Activated naive CD8-positive, alpha-beta T cell treated with anti-CD3 and anti-CD28 coated beads, Interleukin-2, amount 50 U/mL, for 24 hours (primary cell): ENCODE measurements around the gene KIFAP3.
"Not testable (repeated sequence)": the region's sequence is repeated elsewhere in the genome, so short reads cannot be mapped to it uniquely, and the experiment has no call there.

ENCODE experiments used
- ATAC-seq: fragments of 150-1000 bp; cut with Tn5 transposase; one replicate; pipeline ENCODE4 v1.10.0; 2021
- DNase-seq: peaks from one replicate; pipeline ENCODE4 v3.0.0; 2021
- H3K27ac Mint-ChIP-seq: one replicate; pipeline ENCODE4 v1.8.0; 2021; ENCODE audit warnings: mild to moderate bottlenecking, mixed read lengths
- H3K27me3 Mint-ChIP-seq: one replicate; pipeline ENCODE4 v1.8.0; 2021; ENCODE audit warnings: mixed read lengths
- H3K36me3 Mint-ChIP-seq: one replicate; pipeline ENCODE4 v1.8.0; 2021; ENCODE audit warnings: low read depth, mixed read lengths
- H3K4me1 Mint-ChIP-seq: one replicate; pipeline ENCODE4 v1.8.0; 2021; ENCODE audit warnings: mixed read lengths
- H3K4me3 Mint-ChIP-seq: one replicate; pipeline ENCODE4 v1.8.0; 2021; ENCODE audit warnings: mild to moderate bottlenecking, moderate library complexity, mixed read lengths
- H3K9me3 Mint-ChIP-seq: one replicate; pipeline ENCODE4 v1.8.0; 2021; ENCODE audit warnings: mixed read lengths

KIFAP3 gene

DNA sequence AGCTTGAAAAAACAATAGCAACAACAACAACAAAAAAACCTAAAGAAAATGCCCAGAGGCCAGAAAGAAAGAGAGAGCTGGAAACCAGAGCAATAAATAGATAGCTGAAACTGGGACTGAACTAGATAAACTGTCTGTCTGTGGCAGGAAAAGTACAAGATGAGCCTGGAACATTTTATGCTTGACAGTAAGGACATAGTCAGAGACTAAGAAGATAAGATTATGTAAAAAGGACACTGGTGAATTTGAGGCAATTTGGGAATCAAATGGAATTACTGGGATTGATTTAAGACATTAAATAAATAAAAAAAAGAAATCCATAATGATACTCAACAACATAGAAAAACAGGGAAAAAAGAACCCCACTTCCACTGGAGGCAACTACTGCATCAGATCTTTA, 1.7 kb upstream of the KIFAP3 start:
- Mint-ChIP-seq H3K27ac (no peak overlapping the region), H3K36me3 (no peaks in the 10 kb centered on the region), H3K4me1 (peaks cover 35% of the 10 kb centered on the region), H3K27me3 (no peaks in the 10 kb centered on the region), H3K4me3 (no peak overlapping the region), H3K9me3 (peaks cover 4% of the 10 kb centered on the region)
- DNase-seq (no peak), ATAC-seq (no peak)

- Mint-ChIP-seq H3K4me1 (peaks cover 44% of the 10 kb centered on the region), H3K9me3 (peaks cover 4% of the 10 kb centered on the region), H3K27ac (peak overlapping the region; percentile 88), H3K27me3 (no peaks in the 10 kb centered on the region), H3K4me3 (peak overlapping the region; percentile 92), H3K36me3 (no peaks in the 10 kb centered on the region)
- no peak for DNase-seq
- no peak for ATAC-seq
Measured at GRCh38 chr1:170075186-170075585, 691 bp upstream of the KIFAP3 start.

DNA sequence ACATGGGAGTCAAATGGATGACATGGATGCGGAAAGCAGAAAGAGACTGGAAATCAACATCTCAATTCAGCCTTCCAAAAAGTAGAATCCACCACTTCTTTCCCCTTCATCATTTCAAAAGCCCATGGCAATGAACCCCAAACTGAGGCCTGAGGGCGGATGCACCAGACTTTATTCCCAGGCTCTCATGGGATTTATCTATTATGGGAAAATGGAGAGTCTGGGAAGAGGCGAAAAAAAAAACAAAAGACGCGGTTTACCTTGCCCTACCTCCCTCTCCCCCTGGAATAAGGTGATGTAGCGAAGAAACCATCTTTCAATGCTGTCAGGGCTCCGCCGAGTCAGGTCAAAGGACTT, 624 bp downstream of the KIFAP3 start:
- Mint-ChIP-seq H3K36me3 (no peaks in the 10 kb centered on the region), H3K27me3 (no peaks in the 10 kb centered on the region), H3K4me3 (peak overlapping the region; percentile 92), H3K27ac (peak overlapping the region; percentile 88), H3K4me1 (peaks cover 56% of the 10 kb centered on the region), H3K9me3 (no peaks in the 10 kb centered on the region)
- ATAC-seq (no peak), DNase-seq (no peak)

DNA sequence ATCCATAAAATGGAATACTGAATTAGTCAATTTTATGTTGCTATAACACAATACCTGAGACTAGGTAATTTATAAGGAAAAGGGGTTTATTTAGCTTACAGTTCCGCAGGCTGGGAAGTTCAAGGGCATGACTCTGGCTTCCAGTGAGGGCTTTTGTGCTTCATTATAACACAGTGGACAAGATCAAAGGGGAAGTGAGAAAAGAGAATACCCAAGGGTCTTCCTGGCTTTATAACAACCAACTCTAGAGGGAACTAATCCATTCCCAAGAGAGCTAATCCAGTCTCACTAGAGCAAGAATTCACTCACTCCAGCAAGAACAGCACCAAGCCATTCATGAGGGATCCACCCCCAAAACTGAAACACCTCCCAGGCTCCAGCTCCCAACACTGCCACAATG, 3.1 kb downstream of the KIFAP3 start:
- no peaks in the 10 kb centered on the region for H3K27me3 Mint-ChIP-seq
- no peaks in the 10 kb centered on the region for H3K9me3 Mint-ChIP-seq
- H3K27ac Mint-ChIP-seq: no peak overlapping the region
- no peak overlapping the region for H3K4me3 Mint-ChIP-seq
- ATAC-seq (no peak), DNase-seq (no peak)
- peaks cover 74% of the 10 kb centered on the region for H3K4me1 Mint-ChIP-seq
- no peaks in the 10 kb centered on the region for H3K36me3 Mint-ChIP-seq

GRCh38 chr1:170068923-170069322, 5.6 kb downstream of the KIFAP3 start:
- H3K4me3 Mint-ChIP-seq: peak overlapping the region; percentile 60
- no peaks in the 10 kb centered on the region for H3K27me3 Mint-ChIP-seq
- peaks cover 57% of the 10 kb centered on the region for H3K4me1 Mint-ChIP-seq
- H3K9me3 Mint-ChIP-seq: no peaks in the 10 kb centered on the region
- DNase-seq (no peak), ATAC-seq (no peak)
- H3K27ac Mint-ChIP-seq: peak overlapping the region; percentile 63
- no peaks in the 10 kb centered on the region for H3K36me3 Mint-ChIP-seq

- no peak for DNase-seq
- no peak for ATAC-seq
- no peak overlapping the region for H3K4me3 Mint-ChIP-seq
Measured at GRCh38 chr1:170067253-170067819, 7.2 kb downstream of the KIFAP3 start.

DNA sequence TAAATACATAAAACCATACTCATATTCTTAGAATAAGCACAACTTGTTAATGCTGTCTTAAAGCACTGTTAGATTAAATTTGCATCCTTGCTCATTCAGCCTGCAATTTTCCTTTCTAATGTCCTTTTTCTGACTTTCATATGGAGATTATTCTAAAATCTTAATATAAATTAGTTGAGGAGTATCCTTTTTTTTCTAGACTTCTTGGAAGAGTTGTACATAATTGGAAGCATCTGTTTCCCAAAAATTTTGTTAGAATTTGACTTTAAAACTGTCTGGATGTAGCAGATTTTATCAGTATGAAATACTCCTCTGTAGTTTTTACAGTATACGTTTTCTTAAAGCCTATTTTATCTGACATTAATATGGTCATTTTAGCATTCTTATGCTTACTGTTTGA, 9.7 kb downstream of the KIFAP3 start:
- H3K27ac Mint-ChIP-seq: no peak overlapping the region
- H3K27me3 Mint-ChIP-seq: no peaks in the 10 kb centered on the region
- peaks cover 9% of the 10 kb centered on the region for H3K36me3 Mint-ChIP-seq
- DNase-seq (no peak), ATAC-seq (no peak)
- H3K4me1 Mint-ChIP-seq: peaks cover 34% of the 10 kb centered on the region
- peaks cover 7% of the 10 kb centered on the region for H3K9me3 Mint-ChIP-seq
- H3K4me3 Mint-ChIP-seq: no peak overlapping the region

More at GRCh38 chr1:170067253-170067819, 7.2 kb downstream of the KIFAP3 start:
- Mint-ChIP-seq H3K27me3 (no peaks in the 10 kb centered on the region), H3K36me3 (peaks cover 7% of the 10 kb centered on the region), H3K4me1 (peaks cover 54% of the 10 kb centered on the region), H3K9me3 (peaks cover 7% of the 10 kb centered on the region), H3K27ac (peak overlapping the region; percentile 21)

DNA sequence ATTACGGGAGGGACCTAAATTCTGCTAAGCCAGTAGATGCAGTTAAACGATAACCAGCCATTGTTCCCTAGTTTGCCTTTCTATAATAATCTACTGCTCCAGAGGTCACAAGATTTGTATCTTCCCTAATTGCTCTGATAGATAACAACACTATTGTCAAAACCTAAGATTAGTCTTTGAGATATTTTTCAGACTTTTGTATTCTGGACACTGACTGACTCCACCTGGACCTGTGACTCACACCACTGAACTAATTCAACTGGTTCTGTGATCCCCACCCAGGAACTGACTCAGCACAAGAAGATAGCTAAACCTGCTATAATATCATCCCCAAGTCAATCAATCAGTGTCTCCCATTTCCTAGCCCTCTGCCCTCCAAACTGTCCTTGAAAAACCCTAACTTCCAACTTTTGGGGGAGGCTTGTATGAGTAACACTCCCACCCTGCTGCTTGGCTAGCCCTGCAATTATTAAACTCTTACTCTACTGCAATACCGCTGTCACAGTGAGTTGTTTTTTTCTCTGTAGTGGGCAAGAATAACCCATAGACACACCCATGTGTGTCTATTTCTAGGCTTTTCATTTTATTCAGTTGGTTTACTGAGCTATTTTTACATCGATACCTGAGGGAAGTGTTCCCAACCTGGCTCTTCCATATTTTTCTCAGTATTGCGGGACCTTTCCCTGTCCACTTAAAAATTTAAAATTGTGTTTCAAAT, 11.2 kb downstream of the KIFAP3 start:
- peaks cover 7% of the 10 kb centered on the region for H3K9me3 Mint-ChIP-seq
- ATAC-seq (no peak), DNase-seq (no peak)
- H3K4me1 Mint-ChIP-seq: peaks cover 18% of the 10 kb centered on the region
- no peak overlapping the region for H3K27ac Mint-ChIP-seq
- H3K36me3 Mint-ChIP-seq: peaks cover 9% of the 10 kb centered on the region
- no peaks in the 10 kb centered on the region for H3K27me3 Mint-ChIP-seq
- H3K4me3 Mint-ChIP-seq: no peak overlapping the region

- not testable (repeated sequence) for H3K9me3 Mint-ChIP-seq
Measured at GRCh38 chr1:170061676-170062075, 12.8 kb downstream of the KIFAP3 start.

DNA sequence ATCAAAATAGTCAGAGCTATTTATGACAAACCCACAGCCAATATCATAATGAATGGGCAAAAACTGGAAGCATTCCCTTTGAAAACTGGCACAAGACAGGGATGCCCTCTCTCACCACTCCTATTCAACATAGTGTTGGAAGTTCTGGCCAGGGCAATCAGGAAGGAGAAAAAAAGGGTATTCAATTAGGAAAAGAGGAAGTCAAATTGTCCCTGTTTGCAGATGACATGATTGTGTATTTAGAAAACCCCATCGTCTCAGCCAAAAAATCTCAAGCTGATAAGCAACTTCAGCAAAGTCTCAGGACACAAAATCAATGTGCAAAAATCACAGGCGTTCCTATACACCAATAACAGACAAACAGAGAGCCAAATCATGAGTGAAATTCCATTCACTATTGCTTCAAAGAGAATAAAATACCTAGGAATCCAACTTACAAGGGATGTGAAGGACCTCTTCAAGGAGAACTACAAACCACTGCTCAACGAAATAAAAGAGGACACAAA, 14.4 kb downstream of the KIFAP3 start:
- not testable (repeated sequence) for H3K4me1 Mint-ChIP-seq, H3K4me3 Mint-ChIP-seq, H3K9me3 Mint-ChIP-seq, H3K27ac Mint-ChIP-seq, H3K27me3 Mint-ChIP-seq, ATAC-seq, H3K36me3 Mint-ChIP-seq, DNase-seq

More at GRCh38 chr1:170061676-170062075, 12.8 kb downstream of the KIFAP3 start:
- H3K27ac Mint-ChIP-seq, DNase-seq, ATAC-seq, H3K4me1 Mint-ChIP-seq, H3K27me3 Mint-ChIP-seq, H3K36me3 Mint-ChIP-seq, H3K4me3 Mint-ChIP-seq: not testable (repeated sequence)

DNA sequence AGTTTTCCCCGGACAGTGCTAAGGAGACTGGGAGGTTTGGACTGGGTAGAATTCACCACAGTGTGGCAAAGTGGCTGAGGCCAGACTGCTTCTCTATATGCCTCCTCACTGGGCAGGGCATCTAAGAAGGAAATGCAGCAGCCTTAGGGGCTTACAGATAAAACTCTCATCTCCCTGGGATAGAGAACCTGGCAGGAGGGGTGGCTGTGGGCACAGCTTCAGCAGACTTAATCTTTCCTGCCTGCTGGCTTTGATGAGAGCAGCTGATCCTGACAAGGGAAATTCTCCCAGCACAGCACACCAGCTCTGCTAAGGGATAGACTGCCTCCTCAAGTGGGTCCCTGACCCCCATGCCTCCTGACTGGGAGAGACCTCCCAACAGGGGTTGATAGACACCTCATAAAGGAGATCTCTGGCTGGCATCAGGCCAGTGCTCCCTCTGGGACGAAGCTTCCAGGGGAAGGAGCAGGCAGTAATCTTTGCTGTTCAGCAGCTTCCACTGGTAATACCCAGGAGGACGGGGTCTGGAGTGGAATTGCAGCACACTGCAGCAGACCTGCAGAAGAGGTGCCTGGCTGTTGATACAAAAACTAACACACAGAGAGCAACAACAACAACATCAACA, 25.2 kb downstream of the KIFAP3 start:
- ATAC-seq: no peak
- Mint-ChIP-seq H3K4me1 (no peaks in the 10 kb centered on the region), H3K9me3 (peaks cover 16% of the 10 kb centered on the region), H3K4me3 (no peak overlapping the region), H3K27me3 (no peaks in the 10 kb centered on the region), H3K36me3 (peaks cover 63% of the 10 kb centered on the region), H3K27ac (no peak overlapping the region)
- DNase-seq: no peak

DNA sequence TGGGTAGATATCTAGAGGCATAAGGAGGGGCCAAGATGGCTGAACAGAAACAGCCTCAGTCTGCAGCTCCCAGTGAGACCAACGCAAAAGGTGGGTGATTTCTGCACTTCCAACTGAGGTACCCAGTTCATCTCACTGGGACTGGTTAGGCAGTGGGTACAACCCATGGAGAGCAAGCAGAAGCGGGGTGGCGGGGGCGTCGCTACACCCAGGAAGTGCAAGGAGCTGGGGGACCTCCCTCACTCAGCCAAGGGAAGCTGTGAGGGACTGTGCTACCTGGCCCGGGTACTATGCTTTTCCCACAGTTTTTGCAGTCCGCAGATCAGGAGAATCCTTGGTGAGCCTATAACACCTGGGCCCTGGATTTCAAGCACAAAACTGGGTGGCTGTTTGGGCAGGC, 26.0 kb downstream of the KIFAP3 start:
- H3K9me3 Mint-ChIP-seq: peaks cover 9% of the 10 kb centered on the region
- H3K36me3 Mint-ChIP-seq: peaks cover 56% of the 10 kb centered on the region
- ATAC-seq: no peak
- H3K4me3 Mint-ChIP-seq: no peak overlapping the region
- no peaks in the 10 kb centered on the region for H3K27me3 Mint-ChIP-seq
- no peaks in the 10 kb centered on the region for H3K4me1 Mint-ChIP-seq
- H3K27ac Mint-ChIP-seq: no peak overlapping the region
- no peak for DNase-seq

GRCh38 chr1:170044187-170044586, 30.3 kb downstream of the KIFAP3 start:
- Mint-ChIP-seq H3K9me3 (no peaks in the 10 kb centered on the region), H3K27me3 (no peaks in the 10 kb centered on the region), H3K27ac (no peak overlapping the region), H3K4me1 (peaks cover 3% of the 10 kb centered on the region), H3K4me3 (no peak overlapping the region), H3K36me3 (peaks cover 19% of the 10 kb centered on the region)
- DNase-seq (no peak), ATAC-seq (no peak)

DNA sequence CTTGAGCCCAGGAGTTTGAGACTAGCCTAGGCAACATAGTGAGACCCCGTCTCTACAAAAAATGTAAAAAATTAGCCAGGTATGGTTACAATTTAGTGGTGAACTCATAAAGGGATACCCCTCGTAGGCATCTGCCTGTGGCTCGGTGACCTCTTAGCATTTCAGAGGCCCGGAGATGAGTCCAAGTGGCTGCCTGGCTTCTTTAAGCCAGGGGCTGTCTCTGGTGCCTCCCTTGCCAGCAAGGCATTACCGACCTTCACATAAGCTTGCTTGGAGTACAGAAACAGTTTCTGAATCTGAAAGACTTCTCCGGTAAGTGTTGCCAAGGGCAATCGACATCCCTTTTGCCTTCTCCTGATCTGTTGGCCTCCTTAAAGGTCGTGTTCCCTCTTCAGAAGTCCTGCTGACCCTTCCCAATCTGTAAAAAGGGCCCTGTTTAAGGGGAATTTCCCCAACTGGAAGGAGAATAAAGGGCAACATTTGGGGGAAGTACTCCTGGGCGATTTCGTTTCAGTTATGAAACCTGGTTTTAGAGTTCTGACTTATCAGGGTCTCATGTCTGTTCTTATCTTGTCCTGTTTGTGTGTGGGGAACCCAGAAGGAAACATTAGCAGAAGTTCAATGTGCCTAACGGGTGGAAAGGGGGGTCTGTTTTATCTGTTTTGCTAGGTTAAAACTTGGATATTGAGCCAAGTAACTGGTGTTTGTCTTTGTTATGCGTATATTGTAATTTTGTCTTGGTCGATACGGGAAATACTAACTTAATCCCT, 32.9 kb downstream of the KIFAP3 start:
- Mint-ChIP-seq H3K4me3 (no peak overlapping the region), H3K36me3 (peaks cover 13% of the 10 kb centered on the region), H3K27ac (no peak overlapping the region), H3K27me3 (no peaks in the 10 kb centered on the region), H3K4me1 (peaks cover 3% of the 10 kb centered on the region), H3K9me3 (no peaks in the 10 kb centered on the region)
- ATAC-seq (no peak), DNase-seq (no peak)
